NCI-H2171 (cell line): ENCODE results near the gene TKTL1.
"Not testable (repeated sequence)": the region's sequence is repeated elsewhere in the genome, so short reads cannot be mapped to it uniquely, and the experiment has no call there.

Source experiments
- DNase-seq: peaks from one replicate; lab custom pipeline; 2025; lab: John Stamatoyannopoulos, UW

TKTL1 gene

DNA sequence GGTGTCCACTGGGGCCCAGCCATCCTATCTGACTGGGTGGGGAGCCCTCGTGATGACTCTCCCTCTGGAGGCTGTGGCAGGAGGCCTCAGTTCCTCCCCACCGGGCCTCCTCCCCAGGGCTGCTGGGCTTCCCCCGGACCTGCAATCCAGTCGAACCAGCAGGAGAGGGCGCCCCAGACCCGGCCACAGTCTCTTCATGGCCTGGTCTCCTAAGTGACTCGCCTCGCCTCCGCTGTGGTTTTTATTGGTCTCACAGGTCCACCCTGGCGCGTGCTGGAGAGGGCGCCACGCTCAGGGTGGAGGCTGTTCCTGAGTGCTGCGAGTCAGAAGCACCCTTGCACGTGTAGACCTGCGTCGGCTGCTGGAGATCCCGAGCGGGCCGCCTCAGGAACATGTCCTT is 48.0 kb downstream of the TKTL1 start:
- DNase-seq: not testable (repeated sequence)

DNA sequence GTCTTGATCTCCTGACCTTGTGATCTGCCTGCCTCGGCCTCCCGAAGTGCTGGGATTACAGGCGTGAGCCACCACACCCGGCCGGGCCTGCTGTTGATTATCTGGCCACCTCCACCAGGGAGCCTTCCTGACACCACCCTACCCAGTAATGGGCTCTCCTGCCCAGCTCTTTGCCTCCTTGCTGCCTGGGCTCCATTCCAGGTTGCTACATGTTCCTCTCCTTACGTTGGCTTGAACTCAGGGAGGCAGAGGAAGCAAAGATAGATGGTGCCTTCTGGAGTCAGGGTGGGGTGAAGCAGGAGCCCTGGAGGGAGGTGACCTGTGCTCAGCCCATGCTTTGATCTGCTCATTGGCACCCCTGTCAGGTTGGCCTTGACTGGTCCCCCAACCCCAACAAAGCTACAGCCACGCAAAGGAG is 52.5 kb downstream of the TKTL1 start:
- DNase-seq: no peak

GRCh38 chrX:154348646-154349358 is 53.2 kb downstream of the TKTL1 start:
- DNase-seq: no peak

DNA sequence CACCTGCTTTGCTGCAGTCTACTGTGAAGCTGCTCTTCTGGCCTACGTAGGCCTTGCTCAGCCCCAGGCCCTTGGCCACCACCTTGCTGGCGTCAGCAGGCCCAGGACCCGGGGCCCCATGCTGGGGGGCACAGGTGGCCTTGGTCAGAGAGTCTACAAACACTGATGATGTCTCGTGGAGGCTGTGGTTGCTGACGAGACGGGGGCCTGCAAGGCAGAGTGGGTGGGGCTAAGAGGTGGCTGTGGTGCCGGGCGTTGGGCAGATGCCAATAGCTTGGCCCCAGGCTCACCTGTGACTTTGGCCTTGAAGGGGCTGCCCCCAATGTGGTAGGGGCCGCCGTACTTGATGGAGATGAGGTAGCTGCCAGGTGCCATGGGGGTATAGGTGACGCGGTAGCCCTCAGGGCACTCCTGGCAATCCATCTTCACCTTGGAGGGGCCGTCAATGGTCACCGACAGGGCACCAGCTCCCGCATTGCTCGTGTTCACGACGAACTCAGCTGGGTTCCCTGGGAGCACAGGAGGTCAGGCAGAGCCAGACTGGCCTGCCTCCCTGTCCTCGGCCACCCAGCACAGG is 53.9 kb downstream of the TKTL1 start:
- DNase-seq: no peak

- DNase-seq: no peak
Measured at GRCh38 chrX:154349979-154350378, 54.4 kb downstream of the TKTL1 start.

GRCh38 chrX:154350429-154351182 is 55.0 kb downstream of the TKTL1 start:
- DNase-seq: no peak

- no peak for DNase-seq
Measured at GRCh38 chrX:154351183-154352011, 55.8 kb downstream of the TKTL1 start.

DNA sequence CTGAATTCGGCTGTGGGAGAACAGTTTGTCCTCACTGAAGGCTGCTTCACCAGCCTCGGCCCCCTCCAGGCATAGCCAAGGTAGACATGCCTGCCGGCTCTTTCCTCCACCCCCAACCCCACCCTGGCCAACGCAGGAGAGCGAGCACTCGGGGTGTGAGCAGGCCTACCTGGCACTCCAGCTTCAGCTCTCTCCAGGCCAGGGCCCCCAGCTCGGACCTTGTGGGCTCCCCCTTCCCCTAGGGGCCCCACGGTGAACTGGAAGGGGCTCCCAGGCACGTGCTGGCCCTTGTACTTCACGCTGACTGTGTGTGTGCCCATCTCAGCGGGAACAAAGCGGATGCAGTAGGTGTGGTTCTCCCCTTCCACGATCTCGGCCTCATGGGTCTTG is 56.4 kb downstream of the TKTL1 start:
- DNase-seq: no peak

GRCh38 chrX:154352466-154352865 is 56.9 kb downstream of the TKTL1 start:
- DNase-seq: no peak

DNA sequence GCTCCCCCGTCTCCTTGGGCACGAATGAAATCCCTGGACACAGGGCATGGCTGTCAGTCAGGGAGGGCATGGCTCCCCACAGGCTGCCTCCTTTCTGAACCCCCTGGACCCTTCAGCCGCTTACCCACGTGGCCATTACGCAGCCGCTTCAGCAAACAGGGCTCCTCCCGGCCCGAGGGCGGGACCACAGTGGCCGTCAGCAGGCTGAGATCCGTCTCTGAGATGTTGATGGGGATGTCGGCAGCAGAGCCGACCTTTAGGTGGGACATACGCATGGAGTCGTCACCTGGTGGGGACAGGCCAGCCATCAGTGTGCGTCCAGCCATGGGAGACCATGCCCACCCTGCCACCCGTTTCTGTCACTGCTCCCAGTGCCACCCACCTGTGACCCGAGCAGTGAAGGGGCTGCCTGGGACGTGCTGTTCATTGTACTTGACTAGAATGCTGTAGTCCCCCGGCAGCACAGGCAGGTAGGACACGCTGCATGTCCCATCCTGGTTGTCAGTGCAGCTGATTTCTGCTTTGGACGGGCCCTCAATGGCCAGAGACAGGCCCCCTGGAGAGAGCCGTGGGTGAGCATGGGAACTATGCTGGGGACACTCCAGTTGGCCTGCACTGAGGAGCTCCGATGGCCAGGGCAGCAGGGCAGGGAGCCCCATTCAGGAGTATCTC is 57.7 kb downstream of the TKTL1 start:
- DNase-seq: no peak

DNA sequence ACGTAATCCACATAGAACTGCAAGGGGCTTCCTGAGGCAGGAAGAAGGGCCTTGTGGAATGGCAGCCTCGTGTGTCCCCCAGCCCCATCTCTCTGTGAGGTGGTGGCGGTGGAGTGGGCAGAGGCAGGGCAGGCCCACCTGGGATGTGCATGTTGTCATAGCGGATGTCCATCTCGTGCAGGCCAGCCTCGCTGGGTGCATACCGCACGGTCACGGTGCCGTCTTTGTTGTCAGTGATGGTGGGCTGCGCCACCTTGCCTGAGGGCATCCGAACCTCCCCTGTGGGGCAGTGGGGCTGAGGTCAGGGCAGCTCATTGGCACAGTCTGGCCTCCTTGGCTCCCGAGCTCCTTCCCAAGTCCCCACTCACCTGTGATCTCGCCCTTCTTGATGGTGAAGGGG is 58.4 kb downstream of the TKTL1 start:
- no peak for DNase-seq

- DNase-seq: no peak
Measured at GRCh38 chrX:154354516-154354915, 58.9 kb downstream of the TKTL1 start.

DNA sequence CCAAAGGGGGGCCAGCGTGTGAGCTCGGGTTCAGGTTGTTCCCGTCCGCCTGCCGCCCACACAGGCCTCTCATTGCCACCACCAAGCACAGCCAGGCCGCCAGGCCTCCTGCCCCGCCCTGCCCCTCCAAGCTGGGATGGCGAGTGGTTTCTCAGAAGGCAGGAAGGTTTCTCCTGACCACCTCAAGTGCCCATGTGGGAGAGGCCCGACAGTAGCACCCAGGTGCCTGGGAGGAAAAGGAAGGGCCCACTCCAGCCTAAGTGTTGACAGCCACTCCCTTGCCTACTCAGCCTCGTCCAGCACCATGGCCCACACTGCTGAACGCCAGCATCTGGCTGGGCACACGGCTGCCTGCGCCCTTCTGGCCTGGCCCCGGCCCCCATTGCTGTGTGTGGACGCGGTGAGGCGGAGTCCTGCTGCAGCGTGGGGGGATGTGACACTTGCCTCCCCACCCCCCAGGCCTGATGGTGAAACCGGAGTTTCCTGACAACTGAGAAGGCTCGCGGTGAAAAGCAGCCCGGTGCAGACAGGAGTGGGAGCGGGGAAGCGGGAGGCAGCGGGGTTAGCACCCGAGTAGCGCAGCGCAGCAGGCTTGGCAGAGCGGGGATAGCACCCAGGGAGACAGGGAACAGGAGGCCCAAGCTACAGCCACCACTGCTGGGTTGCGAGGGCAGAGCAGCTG is 59.6 kb downstream of the TKTL1 start:
- DNase-seq: no peak

- DNase-seq: no peak
Measured at GRCh38 chrX:154355776-154356140, 60.2 kb downstream of the TKTL1 start.

GRCh38 chrX:154356596-154356995 is 61.0 kb downstream of the TKTL1 start:
- no peak for DNase-seq

GRCh38 chrX:154357205-154357604 is 61.6 kb downstream of the TKTL1 start:
- DNase-seq: no peak

DNA sequence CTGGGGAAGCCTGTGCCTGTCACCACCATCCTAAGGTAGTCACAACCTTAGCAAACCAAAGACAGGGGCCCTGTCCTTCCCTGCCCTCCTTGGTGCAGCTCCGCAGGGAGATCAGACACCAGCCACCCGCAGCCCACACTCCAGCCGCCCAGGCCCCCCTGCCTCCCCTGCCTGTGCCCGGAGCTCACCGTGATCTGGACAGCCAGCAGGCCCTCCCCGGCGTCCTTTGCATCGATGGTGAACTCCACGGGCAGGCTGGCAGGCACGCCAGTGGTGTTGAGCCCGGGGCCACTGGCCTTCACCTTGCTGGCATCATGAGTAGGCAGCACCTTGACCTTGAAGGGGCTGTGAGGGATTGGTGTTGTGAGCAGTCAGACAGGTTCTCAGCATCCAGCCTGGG is 62.4 kb downstream of the TKTL1 start:
- no peak for DNase-seq

DNA sequence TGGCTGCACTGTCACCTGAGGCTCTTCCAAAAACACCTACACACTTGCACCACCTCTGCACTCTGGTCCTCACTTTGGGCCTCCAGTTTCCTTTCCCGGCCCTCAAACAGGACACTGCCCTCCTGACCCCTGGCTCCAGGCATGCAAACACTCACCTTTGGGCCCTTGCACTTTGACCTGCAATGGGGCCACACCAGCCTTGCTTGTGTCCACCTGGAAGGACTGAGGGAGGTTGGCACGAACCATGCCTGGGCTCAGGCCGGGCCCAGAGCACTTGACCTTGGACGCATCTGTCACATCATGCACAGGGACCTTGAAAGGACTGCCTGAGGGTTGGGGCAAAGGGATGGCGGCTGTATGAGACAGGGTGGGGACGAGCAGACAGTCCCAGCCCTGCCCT is 63.2 kb downstream of the TKTL1 start:
- no peak for DNase-seq

GRCh38 chrX:154359362-154360154 is 64.0 kb downstream of the TKTL1 start:
- no peak for DNase-seq

- DNase-seq: no peak
Measured at GRCh38 chrX:154360155-154360713, 64.6 kb downstream of the TKTL1 start.
